KOPT-K1 (cell line): ENCODE data around the gene VPS35L.

ENCODE experiments used
- H3K27ac ChIP-seq: fragments of 200-600 bp; sonication (generic); 2 replicates; pipeline ENCODE4 v1.5.1; 2016; ENCODE audit warnings: antibody characterized with exemption, mild to moderate bottlenecking, low read depth, low read length; ENCODE audit not compliant: poor library complexity, severe bottlenecking
- H3K36me3 ChIP-seq: fragments of 200-600 bp; sonication (generic); 2 replicates; pipeline ENCODE4 v1.5.1; 2017; ENCODE audit warnings: antibody characterized with exemption, mild to moderate bottlenecking, low read length, moderate library complexity; ENCODE audit not compliant: insufficient read depth
- H3K9me3 ChIP-seq: fragments of 200-600 bp; sonication (generic); 2 replicates; pipeline ENCODE4 v1.5.1; 2017; ENCODE audit warnings: antibody characterized with exemption, low read length, mild to moderate bottlenecking; ENCODE audit not compliant: insufficient read depth, poor library complexity, severe bottlenecking

The VPS35L gene

DNA sequence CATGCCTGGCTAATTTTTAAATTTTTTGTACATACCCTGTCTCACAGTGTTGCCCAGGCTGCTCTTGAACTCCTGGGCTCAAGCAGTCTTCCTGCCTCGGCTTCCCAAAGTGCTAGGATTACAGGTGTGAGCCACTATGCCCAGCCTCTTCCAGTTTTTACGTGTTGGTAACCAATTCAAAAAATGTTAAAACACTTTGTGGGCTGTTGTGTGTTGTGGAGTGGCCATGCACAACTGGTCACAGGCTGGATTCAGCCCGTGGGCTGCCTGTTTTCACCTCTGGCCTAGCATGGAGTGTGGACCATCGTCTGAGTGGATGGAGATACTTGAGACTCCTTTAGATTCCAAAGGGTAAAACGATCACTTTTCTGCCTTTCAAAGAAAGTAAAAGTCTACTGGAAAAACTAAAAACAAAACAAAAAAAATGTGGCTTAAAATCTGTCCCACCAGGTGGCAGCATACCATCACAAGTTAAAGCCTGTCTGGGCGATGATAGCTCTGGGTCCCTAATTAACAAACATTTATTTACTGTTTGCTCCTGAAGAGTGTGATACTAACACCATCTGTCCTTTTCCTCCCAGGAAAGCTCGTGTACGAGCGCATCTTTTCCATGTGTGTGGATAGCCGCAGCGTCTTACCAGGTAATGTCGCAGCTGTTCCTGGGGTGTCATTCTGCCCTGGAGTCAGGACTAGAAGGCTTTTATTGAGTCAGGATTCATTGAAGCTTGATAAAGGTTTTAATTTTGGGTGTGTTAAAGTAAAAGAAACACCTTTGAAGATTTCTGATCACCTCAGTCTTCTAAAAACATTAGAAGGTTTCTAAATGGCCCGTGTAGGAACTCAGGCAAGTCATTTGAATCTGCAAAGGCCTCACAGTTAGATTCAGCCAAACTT, 45.8 kb downstream of the VPS35L start:
- Histone ChIP-seq H3K36me3 (peaks cover 81% of the 10 kb centered on the region), H3K27ac (no peak overlapping the region), H3K9me3 (peaks cover 8% of the 10 kb centered on the region)

DNA sequence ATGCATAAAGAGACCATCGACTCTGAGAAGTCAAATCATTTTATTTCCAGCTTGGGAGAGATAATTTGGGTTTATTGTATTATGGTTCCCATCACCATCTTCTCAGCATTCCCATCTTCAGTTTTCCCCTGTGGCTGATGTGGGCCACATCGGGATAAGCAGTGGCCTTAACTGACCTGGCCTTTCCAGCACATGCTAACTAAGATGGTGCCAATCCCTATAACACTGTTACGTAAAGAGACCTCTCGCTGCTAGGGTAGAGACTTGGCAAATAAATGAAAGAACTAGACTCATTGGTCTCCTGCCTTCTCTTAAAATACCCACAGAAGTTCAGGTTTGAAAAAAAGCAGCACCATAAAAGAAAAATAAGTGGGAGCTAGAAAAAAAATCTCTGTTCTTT, 49.4 kb downstream of the VPS35L start:
- peaks cover 76% of the 10 kb centered on the region for H3K36me3 ChIP-seq
- peaks cover 8% of the 10 kb centered on the region for H3K9me3 ChIP-seq
- H3K27ac ChIP-seq, result no peak overlapping the region

DNA sequence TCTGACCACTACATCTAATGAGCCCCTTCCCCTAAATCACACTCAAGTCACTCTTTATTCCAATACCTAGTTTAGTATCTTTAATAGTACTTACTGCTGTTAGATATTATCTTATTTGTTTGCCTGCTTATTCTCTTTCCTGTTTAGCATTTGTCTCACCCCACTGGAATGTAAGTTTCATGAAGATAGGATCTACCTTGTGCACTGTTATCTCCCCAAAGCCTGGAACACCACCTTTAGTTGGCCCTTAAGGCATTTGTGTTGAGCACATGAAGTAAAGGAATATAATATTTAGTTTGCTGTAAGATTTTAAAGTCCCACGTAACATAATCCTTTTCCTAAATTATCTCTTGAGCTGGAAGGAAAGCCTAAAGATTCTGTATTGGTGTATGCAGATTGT, 50.2 kb downstream of the VPS35L start:
- no peak overlapping the region for H3K27ac ChIP-seq
- H3K9me3 ChIP-seq, result peaks cover 8% of the 10 kb centered on the region
- peaks cover 76% of the 10 kb centered on the region for H3K36me3 ChIP-seq

- peaks cover 8% of the 10 kb centered on the region for H3K9me3 ChIP-seq
- H3K36me3 ChIP-seq, result peaks cover 80% of the 10 kb centered on the region
- H3K27ac ChIP-seq, result no peak overlapping the region
Observed at GRCh38 chr16:19607616-19608280, 52.2 kb downstream of the VPS35L start.

DNA sequence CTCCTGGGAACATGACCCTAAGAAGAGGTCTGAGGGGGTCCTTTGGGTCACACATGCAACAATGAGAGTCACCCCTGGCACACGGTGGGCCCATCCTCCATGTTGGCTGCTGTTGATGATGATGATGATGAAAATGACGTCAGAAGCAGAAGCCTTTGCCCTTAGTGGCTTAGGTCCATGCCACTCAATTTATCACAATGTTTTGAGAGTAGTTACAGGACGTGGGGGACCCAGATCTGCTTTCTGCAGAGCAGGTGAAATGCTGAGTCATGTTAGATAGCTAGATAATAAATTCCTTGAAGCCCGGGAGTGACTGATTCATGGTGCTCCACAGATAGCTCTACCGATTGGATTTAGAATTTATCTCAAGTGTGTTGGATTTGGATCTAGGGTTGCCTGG, 53.9 kb downstream of the VPS35L start:
- H3K36me3 ChIP-seq, result peaks cover 81% of the 10 kb centered on the region
- H3K9me3 ChIP-seq, result peaks cover 8% of the 10 kb centered on the region
- no peak overlapping the region for H3K27ac ChIP-seq

DNA sequence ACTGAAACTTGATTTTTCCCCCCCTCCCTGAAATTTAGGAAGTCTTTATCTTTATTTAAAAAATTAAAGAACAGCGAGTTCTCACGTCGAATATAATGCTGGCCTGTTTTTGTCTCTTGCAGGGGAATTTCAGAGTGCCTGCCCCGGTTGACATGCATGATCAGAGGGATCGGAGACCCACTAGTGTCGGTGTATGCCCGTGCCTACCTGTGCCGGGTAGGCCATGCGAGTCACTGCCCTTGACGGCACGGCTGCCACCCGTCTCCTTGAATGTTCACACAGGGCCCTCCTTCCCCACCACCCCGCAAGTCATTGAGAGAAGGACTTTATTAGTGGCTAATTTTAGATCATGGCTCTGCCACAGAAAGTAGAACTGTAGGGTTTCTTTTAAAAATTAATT, 54.7 kb downstream of the VPS35L start:
- Histone ChIP-seq H3K27ac (no peak overlapping the region), H3K9me3 (peaks cover 8% of the 10 kb centered on the region), H3K36me3 (peaks cover 81% of the 10 kb centered on the region)

DNA sequence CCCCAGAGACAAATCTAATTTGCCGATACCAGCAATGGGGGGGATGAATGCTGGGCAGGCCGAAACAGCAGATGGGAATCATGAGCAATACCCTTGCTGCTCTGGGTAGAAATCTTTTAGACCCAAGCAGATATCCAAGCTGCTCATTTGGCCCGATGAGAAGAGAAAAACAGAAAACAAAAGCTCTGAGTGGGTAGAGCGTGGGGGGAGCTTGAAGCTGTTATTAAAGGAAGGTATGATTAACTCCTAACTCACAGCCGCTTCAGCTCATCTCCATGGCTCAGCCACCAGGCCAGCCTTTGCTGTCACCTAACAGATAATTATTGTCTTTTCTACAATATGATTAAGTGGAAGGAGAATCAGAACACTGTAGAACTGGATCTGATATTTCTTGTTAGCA, 58.3 kb downstream of the VPS35L start:
- H3K9me3 ChIP-seq, result no peaks in the 10 kb centered on the region
- H3K36me3 ChIP-seq, result peaks cover 74% of the 10 kb centered on the region
- H3K27ac ChIP-seq, result no peak overlapping the region

- Histone ChIP-seq H3K36me3 (peaks cover 53% of the 10 kb centered on the region), H3K27ac (no peak overlapping the region), H3K9me3 (no peaks in the 10 kb centered on the region)
Observed at GRCh38 chr16:19616241-19616640, 60.7 kb downstream of the VPS35L start.

- Histone ChIP-seq H3K36me3 (peaks cover 39% of the 10 kb centered on the region), H3K9me3 (no peaks in the 10 kb centered on the region), H3K27ac (no peak overlapping the region)
Observed at GRCh38 chr16:19618876-19619275, 63.4 kb downstream of the VPS35L start.

DNA sequence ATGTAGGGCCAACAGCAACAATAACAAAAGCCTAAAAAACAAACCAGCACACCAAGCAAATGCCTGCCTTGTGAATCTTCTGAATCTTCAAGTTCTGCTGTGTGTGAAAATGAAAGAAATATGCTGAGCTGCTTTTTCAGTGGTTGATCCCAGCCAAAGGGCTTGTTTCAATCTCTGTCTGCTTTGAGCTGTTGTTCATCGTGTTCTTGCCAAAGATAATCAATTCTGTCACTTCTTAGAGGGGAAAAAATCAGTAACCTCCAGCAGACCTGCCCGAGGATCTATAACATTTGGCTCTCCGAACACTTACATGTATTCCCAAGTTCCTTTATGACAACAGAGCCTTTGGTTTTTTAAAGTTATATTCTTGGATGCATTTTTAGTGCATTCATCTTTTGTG, 65.9 kb downstream of the VPS35L start:
- Histone ChIP-seq H3K27ac (no peak overlapping the region), H3K9me3 (no peaks in the 10 kb centered on the region), H3K36me3 (peaks cover 34% of the 10 kb centered on the region)

- no peaks in the 10 kb centered on the region for H3K9me3 ChIP-seq
Observed at GRCh38 chr16:19625039-19625438, 69.5 kb downstream of the VPS35L start.

DNA sequence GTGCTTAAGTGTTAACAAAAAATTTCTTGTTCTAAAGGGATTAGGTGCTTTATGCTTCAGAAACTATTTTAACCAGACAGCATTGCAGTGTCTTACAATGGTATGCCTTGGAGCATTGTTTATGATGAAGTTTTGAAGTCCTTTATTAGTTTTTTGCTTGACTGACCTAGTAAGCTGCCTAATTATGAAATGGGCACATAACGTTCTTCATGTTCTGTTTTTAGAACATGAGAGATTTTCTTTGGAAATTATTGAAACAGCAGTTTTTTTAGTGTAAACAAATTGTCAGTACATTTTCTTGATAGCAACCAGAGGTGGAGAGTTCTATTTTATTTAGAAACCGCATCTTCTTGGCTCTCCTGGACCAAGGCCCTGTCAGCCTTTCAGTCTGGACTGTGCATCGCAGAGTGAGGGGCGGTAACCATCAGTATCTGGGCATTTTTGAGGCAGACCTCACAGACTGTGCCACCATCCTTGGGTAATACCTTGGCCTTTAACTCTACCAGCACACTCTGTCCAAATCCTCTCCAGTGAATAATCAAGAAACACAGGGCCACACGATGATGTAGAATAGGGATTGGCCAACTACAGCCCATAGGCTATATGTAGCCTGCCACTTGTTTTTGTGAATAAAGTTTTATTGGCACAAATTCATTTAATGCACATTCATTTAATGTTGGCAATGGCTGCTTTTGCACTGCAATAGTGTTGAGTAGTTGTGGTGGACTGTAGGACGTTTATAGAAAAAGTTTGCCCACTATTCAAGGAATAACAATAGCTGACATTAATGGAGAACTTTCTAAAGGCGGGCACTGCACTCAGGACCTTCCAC, 81.1 kb downstream of the VPS35L start:
- Histone ChIP-seq H3K27ac (no peak overlapping the region), H3K36me3 (peaks cover 76% of the 10 kb centered on the region)

More at GRCh38 chr16:19625039-19625438, 69.5 kb downstream of the VPS35L start:
- peaks cover 45% of the 10 kb centered on the region for H3K36me3 ChIP-seq
- H3K27ac ChIP-seq, result no peak overlapping the region

GRCh38 chr16:19639986-19640421, 84.5 kb downstream of the VPS35L start:
- Histone ChIP-seq H3K9me3 (no peaks in the 10 kb centered on the region), H3K36me3 (peaks cover 75% of the 10 kb centered on the region), H3K27ac (no peak overlapping the region)

More for the DNA sequence above, 81.1 kb downstream of the VPS35L start:
- no peaks in the 10 kb centered on the region for H3K9me3 ChIP-seq

GRCh38 chr16:19642501-19642900, 87.0 kb downstream of the VPS35L start:
- peaks cover 65% of the 10 kb centered on the region for H3K36me3 ChIP-seq
- H3K27ac ChIP-seq, result no peak overlapping the region
- no peaks in the 10 kb centered on the region for H3K9me3 ChIP-seq

DNA sequence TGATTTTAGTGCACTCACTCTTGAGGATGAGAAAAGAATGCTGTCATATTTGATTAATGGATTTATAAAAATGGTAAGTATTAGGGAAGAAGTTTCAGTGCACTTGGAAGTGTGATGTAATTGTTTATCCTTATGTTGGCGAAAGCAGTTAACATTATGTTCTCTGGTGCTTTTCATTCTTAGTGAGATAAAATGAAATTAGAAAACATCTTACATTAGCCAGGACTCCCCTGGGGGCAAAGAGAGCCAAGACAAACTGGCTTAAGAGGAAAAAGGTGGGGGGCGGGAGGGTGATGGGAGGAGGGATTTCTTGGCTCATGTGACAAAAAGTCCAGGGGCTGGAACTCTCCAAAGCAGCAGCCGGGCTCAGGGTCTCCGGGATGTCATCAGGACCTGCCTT, 89.4 kb downstream of the VPS35L start:
- H3K36me3 ChIP-seq, result peaks cover 59% of the 10 kb centered on the region
- no peak overlapping the region for H3K27ac ChIP-seq
- no peaks in the 10 kb centered on the region for H3K9me3 ChIP-seq
